HK-2 (cell line): ENCODE results near the gene SNAPC5.
A peak's percentile ranks its signal among the peaks of the same experiment; 100 is the strongest.
"Not testable (repeated sequence)": the region's sequence is repeated elsewhere in the genome, so short reads cannot be mapped to it uniquely, and the experiment has no call there.

Source experiments
- DNase-seq: peaks from one replicate; pipeline ENCODE4 v3.0.0-alpha.2; 2018; ENCODE audit not compliant: unreplicated experiment

Gene SNAPC5

GRCh38 chr15:66497502-66498455 lies at the start of gene SNAPC5:
TSS of gene SNAPC5 (minus strand) at chr15:66497762. CDS start at chr15:66497731, 31 bp downstream.
- peak; percentile 92 for DNase-seq

GRCh38 chr15:66545255-66545654 lies 47.7 kb upstream of the SNAPC5 start:
- no peak for DNase-seq

GRCh38 chr15:66542896-66543295 lies 45.3 kb upstream of the SNAPC5 start:
- DNase-seq = no peak

- DNase-seq = no peak
Observed at GRCh38 chr15:66535056-66535455, 37.5 kb upstream of the SNAPC5 start.

GRCh38 chr15:66524838-66525237 lies 27.3 kb upstream of the SNAPC5 start:
- DNase-seq = no peak

GRCh38 chr15:66523926-66524325 lies 26.4 kb upstream of the SNAPC5 start:
- DNase-seq = no peak

GRCh38 chr15:66515901-66516322 lies 18.4 kb upstream of the SNAPC5 start:
- DNase-seq = no peak

GRCh38 chr15:66514586-66514985 lies 17.0 kb upstream of the SNAPC5 start:
- DNase-seq = no peak

- no peak for DNase-seq
Observed at GRCh38 chr15:66508293-66508883, 10.8 kb upstream of the SNAPC5 start.

GRCh38 chr15:66505818-66506217 lies 8.3 kb upstream of the SNAPC5 start:
- DNase-seq = no peak

GRCh38 chr15:66505430-66505811 lies 7.9 kb upstream of the SNAPC5 start:
- no peak for DNase-seq

- peak; percentile 70 for DNase-seq
Observed at GRCh38 chr15:66504563-66505429, 7.2 kb upstream of the SNAPC5 start, which contains the start of the genes RPL4 and ZWILCH. TSS of gene RPL4 (minus strand) at chr15:66504855. CDS start at chr15:66504790, 65 bp downstream. TSS of gene ZWILCH (plus strand) at chr15:66505326. CDS start at chr15:66505339, 13 bp downstream.

- DNase-seq = no peak
Observed at GRCh38 chr15:66503780-66504562, 6.4 kb upstream of the SNAPC5 start.

GRCh38 chr15:66503041-66503648 lies 5.6 kb upstream of the SNAPC5 start:
- DNase-seq = not testable (repeated sequence)

- no peak for DNase-seq
Observed at GRCh38 chr15:66502491-66502890, 4.9 kb upstream of the SNAPC5 start.

GRCh38 chr15:66500346-66500745 lies 2.8 kb upstream of the SNAPC5 start:
- DNase-seq = not testable (repeated sequence)

GRCh38 chr15:66498501-66499386 lies 1.2 kb upstream of the SNAPC5 start:
- DNase-seq = no peak

- no peak for DNase-seq
Observed at GRCh38 chr15:66496951-66497501, 536 bp downstream of the SNAPC5 start.

GRCh38 chr15:66494262-66494661 lies 3.3 kb downstream of the SNAPC5 start:
- DNase-seq = no peak
